GM18502 (cell line): ENCODE data around the gene IGSF5.
"Not testable (repeated sequence)": the region's sequence is repeated elsewhere in the genome, so short reads cannot be mapped to it uniquely, and the experiment has no call there.

Experiments used
- ATAC-seq: cut with Tn5 transposase; IDR thresholded peaks from one replicate; pipeline ENCODE4 v1.9.1; 2021; ENCODE audit warnings: mild to moderate bottlenecking; ENCODE audit not compliant: unreplicated experiment, poor library complexity

IGSF5 gene

GRCh38 chr21:39737376-39738000 lies 7.5 kb upstream of the IGSF5 start:
- no peak for ATAC-seq

GRCh38 chr21:39738566-39738965 lies 6.4 kb upstream of the IGSF5 start:
- no peak for ATAC-seq

- not testable (repeated sequence) for ATAC-seq
Measured at GRCh38 chr21:39739531-39739930, 5.5 kb upstream of the IGSF5 start.

- ATAC-seq, result not testable (repeated sequence)
Measured at GRCh38 chr21:39742561-39742960, 2.4 kb upstream of the IGSF5 start.

GRCh38 chr21:39745332-39745731 lies 349 bp downstream of the IGSF5 start:
- not testable (repeated sequence) for ATAC-seq

GRCh38 chr21:39750670-39751069 lies 5.7 kb downstream of the IGSF5 start:
- no peak for ATAC-seq

- no peak for ATAC-seq
Measured at GRCh38 chr21:39754811-39755210, 9.8 kb downstream of the IGSF5 start.

GRCh38 chr21:39756285-39756684 lies 11.3 kb downstream of the IGSF5 start:
- ATAC-seq, result no peak

- no peak for ATAC-seq
Measured at GRCh38 chr21:39763272-39763970, 18.4 kb downstream of the IGSF5 start.

GRCh38 chr21:39774227-39774626 lies 29.2 kb downstream of the IGSF5 start:
- no peak for ATAC-seq

GRCh38 chr21:39775816-39776215 lies 30.8 kb downstream of the IGSF5 start:
- ATAC-seq, result no peak

GRCh38 chr21:39776589-39776988 lies 31.6 kb downstream of the IGSF5 start:
- ATAC-seq, result no peak

- ATAC-seq, result no peak
Measured at GRCh38 chr21:39781331-39781730, 36.3 kb downstream of the IGSF5 start.

- no peak for ATAC-seq
Measured at GRCh38 chr21:39788383-39788782, 43.4 kb downstream of the IGSF5 start.

GRCh38 chr21:39796466-39796865 lies 51.5 kb downstream of the IGSF5 start:
- ATAC-seq, result no peak

- no peak for ATAC-seq
Measured at GRCh38 chr21:39799178-39799577, 54.2 kb downstream of the IGSF5 start.

GRCh38 chr21:39800311-39800710 lies 55.3 kb downstream of the IGSF5 start:
- ATAC-seq, result no peak

GRCh38 chr21:39802217-39802616 lies 57.2 kb downstream of the IGSF5 start:
- ATAC-seq, result no peak

- ATAC-seq, result no peak
Measured at GRCh38 chr21:39803393-39803792, 58.4 kb downstream of the IGSF5 start.

- ATAC-seq, result no peak
Measured at GRCh38 chr21:39804240-39804639, 59.3 kb downstream of the IGSF5 start.

- no peak for ATAC-seq
Measured at GRCh38 chr21:39805983-39806382, 61.0 kb downstream of the IGSF5 start.

GRCh38 chr21:39807738-39808137 lies 62.8 kb downstream of the IGSF5 start:
- no peak for ATAC-seq
